ENCODE measurements around the gene OR6F1. TPM values are rescaled to one million over a fixed set of nuclear protein-coding genes. Genes with fewer than 3 reads are reported as not detected.

Gene OR6F1
- polyA plus RNA-seq, 6 donors from 2014 or later: not detected

DNA sequence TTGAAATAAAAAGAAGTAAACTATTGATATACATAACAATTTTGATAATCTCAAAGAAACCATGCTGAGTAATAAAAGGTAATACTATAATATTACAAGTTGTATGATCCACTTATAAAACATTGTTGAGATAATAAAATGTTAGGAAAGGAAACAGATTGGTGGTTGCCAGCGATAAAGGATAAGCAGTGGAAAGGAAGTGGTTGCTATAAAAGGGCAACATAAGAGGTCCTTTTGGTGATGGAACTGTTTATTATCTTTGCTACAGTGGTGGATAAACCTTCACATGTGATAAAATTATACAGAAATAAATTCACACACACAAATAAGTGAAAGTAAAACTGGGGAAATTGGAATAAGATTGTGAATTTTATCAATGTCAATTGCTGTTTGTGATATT, 15.1 kb downstream of the OR6F1 start:
- no peaks in the 10 kb centered on the region for H3K27me3 Mint-ChIP-seq
- H3K4me3 Mint-ChIP-seq: no peak overlapping the region

DNA sequence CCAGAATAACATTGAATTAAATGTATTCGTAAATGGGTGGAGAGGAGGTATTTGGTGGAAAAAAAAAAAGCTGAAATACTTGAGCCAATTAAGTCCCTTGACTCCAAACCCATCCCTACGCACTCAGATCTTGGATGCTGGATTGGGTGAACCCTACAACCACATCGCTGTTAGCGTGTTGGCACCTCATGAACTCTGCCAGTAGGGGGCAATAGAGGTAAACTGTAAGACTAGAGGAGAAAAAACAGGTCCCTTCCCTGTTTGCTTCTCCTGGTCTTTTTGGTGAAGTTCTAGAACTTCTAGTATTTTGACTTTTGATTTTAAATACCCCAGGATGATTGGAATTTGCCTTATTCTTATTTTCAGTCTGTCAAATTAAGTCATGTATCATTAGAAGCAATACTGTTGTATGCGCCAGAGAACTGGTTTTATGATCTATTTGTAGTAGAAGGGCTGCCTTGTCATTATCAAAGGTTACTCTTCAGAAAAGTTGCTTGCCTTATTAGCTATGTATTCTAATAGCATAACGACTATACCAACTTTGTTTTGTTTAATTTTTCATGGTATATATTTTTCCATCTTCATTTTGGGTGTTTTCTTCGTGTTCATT, 35.1 kb downstream of the OR6F1 start:
- Mint-ChIP-seq H3K27ac (no peak overlapping the region), H3K27me3 (peaks cover 0 to 8% (median 0%) of the 10 kb centered on the region in 3 donors), H3K4me3 (no peak overlapping the region), H3K9me3 (no peaks in the 10 kb centered on the region), H3K4me1 (no peaks in the 10 kb centered on the region), H3K36me3 (no peaks in the 10 kb centered on the region)
- ATAC-seq (ENCODE audit: low read depth in 2 of 2) (peak in 1 of 2 donors; percentile 44), DNase-seq (peak; percentile 28)

More for the DNA sequence above, 15.1 kb downstream of the OR6F1 start:
- Mint-ChIP-seq H3K9me3 (peaks cover 0 to 3% (median 0%) of the 10 kb centered on the region in 7 donors), H3K4me1 (no peaks in the 10 kb centered on the region), H3K27ac (no peak overlapping the region), H3K36me3 (no peaks in the 10 kb centered on the region)
- ATAC-seq (ENCODE audit: low read depth in 2 of 2): no peak
- DNase-seq: no peak

DNA sequence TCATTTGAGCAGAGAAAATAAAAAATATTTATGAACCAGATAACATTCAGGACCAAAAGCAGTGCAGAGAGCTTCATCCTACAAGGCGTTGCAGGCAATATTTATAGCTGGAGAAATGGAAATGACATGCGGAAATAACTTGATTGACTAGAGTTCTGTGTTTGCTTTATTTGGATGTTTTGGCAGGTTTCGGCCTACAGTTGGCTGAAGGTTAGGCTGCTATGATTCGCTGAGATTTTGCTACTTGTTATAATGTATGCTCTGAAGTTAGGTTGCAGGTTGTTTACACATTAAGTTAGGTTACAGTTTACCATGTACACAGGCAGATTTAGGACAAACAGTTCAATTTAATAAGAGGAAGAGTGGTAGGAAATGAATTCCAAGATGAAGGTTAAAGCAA, 36.3 kb downstream of the OR6F1 start:
- Mint-ChIP-seq H3K36me3 (no peaks in the 10 kb centered on the region), H3K27ac (no peak overlapping the region), H3K27me3 (no peaks in the 10 kb centered on the region), H3K4me1 (no peaks in the 10 kb centered on the region), H3K4me3 (no peak overlapping the region), H3K9me3 (no peaks in the 10 kb centered on the region)
- no peak for DNase-seq
- no peak for ATAC-seq (ENCODE audit: low read depth in 2 of 2)

DNA sequence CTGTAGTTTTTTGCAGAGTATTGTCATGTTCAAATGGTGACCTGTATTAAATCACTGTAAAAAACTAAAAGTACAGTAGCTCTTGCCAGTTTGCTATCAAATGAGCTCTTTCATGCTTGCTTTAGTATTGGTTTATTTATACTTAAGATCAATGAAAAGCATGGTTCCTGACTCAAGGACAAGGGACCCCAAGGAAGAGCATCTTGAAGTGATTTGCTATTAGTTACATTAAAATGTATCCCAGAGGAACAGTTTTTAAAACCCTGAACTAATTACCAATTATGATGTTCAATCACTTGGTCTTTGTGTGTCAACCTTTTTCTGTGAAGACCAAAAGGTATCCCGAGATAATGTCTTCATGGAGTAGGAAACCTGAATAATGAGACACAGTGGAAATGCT, 36.8 kb downstream of the OR6F1 start, which contains the start of gene OR13G1:
Gene OR13G1 (minus strand): TSS at position 101 of the 400 bp plus-strand sequence. CDS start 6,698 bp downstream, outside the sequence.
- no peak within 1 kb of the TSS for H3K27ac Mint-ChIP-seq
- H3K4me1 Mint-ChIP-seq: no peaks in the 10 kb centered on the region
- no peaks in the 10 kb centered on the region for H3K36me3 Mint-ChIP-seq
- no peaks in the 10 kb centered on the region for H3K27me3 Mint-ChIP-seq
- no peak for DNase-seq
- no peak for ATAC-seq (ENCODE audit: low read depth in 2 of 2)
- no peak within 1 kb of the TSS for H3K4me3 Mint-ChIP-seq
- no peaks in the 10 kb centered on the region for H3K9me3 Mint-ChIP-seq

DNA sequence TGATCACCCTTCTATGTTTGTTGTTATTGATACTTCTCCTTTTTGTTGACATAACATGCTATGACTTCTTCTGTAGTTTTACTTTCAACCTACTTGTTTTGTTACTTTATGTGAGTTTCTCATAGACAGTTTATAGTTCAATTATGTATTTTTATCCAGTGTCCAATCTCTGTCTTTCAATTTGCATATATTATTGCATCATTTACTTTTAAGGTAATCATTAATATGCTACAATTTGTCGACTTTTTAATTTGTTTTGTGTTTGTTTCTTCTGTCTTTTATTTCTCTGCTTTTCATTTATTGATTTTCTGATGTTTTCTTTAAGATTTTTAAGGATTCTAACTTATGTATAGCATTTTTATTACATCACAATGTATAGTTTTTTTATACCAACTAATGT, 47.2 kb downstream of the OR6F1 start:
- H3K36me3 Mint-ChIP-seq: peaks cover 4 to 7% of the 10 kb centered on the region in 2 donors
- peaks cover 0 to 5% (median 0%) of the 10 kb centered on the region in 3 donors for H3K27me3 Mint-ChIP-seq
- no peak for DNase-seq
- H3K27ac Mint-ChIP-seq: no peak overlapping the region
- H3K4me1 Mint-ChIP-seq: no peaks in the 10 kb centered on the region
- no peak for ATAC-seq (ENCODE audit: low read depth in 2 of 2)
- no peak overlapping the region for H3K4me3 Mint-ChIP-seq
- peaks cover 4 to 7% (median 5%) of the 10 kb centered on the region in 7 donors for H3K9me3 Mint-ChIP-seq

Other genes with a start within 250 kb of the OR6F1 start
- gene OR2C3, start 180.2 kb downstream of the OR6F1 start, polyA plus RNA-seq (ENCODE audit: low read depth in 6 of 6): not detected
- under 1 TPM in 1 of 6 donors, not detected in 5; 0.15 TPM for gene GCSAML, start 167.5 kb downstream of the OR6F1 start, polyA plus RNA-seq (ENCODE audit: low read depth in 6 of 6)
- gene OR2G2, start 128.3 kb downstream of the OR6F1 start, polyA plus RNA-seq (ENCODE audit: low read depth in 6 of 6): not detected
- not detected for gene OR2G3, start 111.1 kb downstream of the OR6F1 start, polyA plus RNA-seq (ENCODE audit: low read depth in 6 of 6)
- not detected for gene OR13G1, start 36.9 kb downstream of the OR6F1 start, polyA plus RNA-seq (ENCODE audit: low read depth in 6 of 6)
- not detected for gene OR14K1, start 22.0 kb upstream of the OR6F1 start, polyA plus RNA-seq (ENCODE audit: low read depth in 6 of 6)
- not detected for gene OR14A2, start 31.5 kb upstream of the OR6F1 start, polyA plus RNA-seq (ENCODE audit: low read depth in 6 of 6)
- gene OR1C1, start 43.9 kb upstream of the OR6F1 start, polyA plus RNA-seq (ENCODE audit: low read depth in 6 of 6): not detected
- not detected for gene OR14A16, start 107.5 kb upstream of the OR6F1 start, polyA plus RNA-seq (ENCODE audit: low read depth in 6 of 6)
- not detected for gene OR11L1, start 125.2 kb upstream of the OR6F1 start, polyA plus RNA-seq (ENCODE audit: low read depth in 6 of 6)
- 1 to 10 TPM; 2.2 to 6.2 (median 4.7) TPM for gene TRIM58, start 140.5 kb upstream of the OR6F1 start, polyA plus RNA-seq (ENCODE audit: low read depth in 6 of 6)
- 10 to 100 TPM in 1 of 6 donors, 1 to 10 TPM in 3, under 1 TPM in 2; 0.67 to 10.6 (median 2.0) TPM for gene OR2W3, start 178.9 kb upstream of the OR6F1 start, polyA plus RNA-seq (ENCODE audit: low read depth in 6 of 6)
- gene OR2T8, start 203.6 kb upstream of the OR6F1 start, polyA plus RNA-seq (ENCODE audit: low read depth in 6 of 6): under 1 TPM in 1 of 6 donors, not detected in 5; 0.43 TPM
- not detected for gene OR2AJ1, start 208.2 kb upstream of the OR6F1 start, polyA plus RNA-seq (ENCODE audit: low read depth in 6 of 6)
- gene OR2L8, start 232.2 kb upstream of the OR6F1 start, polyA plus RNA-seq (ENCODE audit: low read depth in 6 of 6): under 1 TPM in 2 of 6 donors, not detected in 4; 0.51 to 0.74 TPM
- not detected for gene OR2AK2, start 248.6 kb upstream of the OR6F1 start, polyA plus RNA-seq (ENCODE audit: low read depth in 6 of 6)

All from naive B cell (primary cell).